K562 (cell line): Measurements from ENCODE around the gene CPSF6. TPM values are rescaled to one million over a fixed set of nuclear protein-coding genes. Genes with fewer than 3 reads are reported as not detected.

Source experiments
- CCNT2 ChIP-seq: IDR thresholded peaks from 2 replicates; pipeline ENCODE4 v1.6.1; 2011; ENCODE audit warnings: borderline replicate concordance, low read depth, mild to moderate bottlenecking, moderate library complexity, mixed read lengths, low read length; ENCODE audit not compliant: insufficient read length; ENCODE audit errors: extremely low read depth
- EGR1 ChIP-seq: fragments of 450-650 bp; conservative IDR thresholded peaks from 2 replicates; pipeline ENCODE4 v1.6.1; 2017; ENCODE audit warnings: mild to moderate bottlenecking
- GMEB1 ChIP-seq: fragments of 250-450 bp; sonication (Bioruptor Pico); IDR thresholded peaks from 2 replicates; pipeline ENCODE4 v1.4.0; 2020; ENCODE audit warnings: mild to moderate bottlenecking
- POLR2AphosphoS2 ChIP-seq: IDR thresholded peaks from 2 replicates; pipeline ENCODE4 v1.6.1; 2012; ENCODE audit warnings: low read length, improper control_type of control experiment
- TCFL5 ChIP-seq: fragments of 250-450 bp; sonication (Bioruptor Pico); conservative IDR thresholded peaks from 2 replicates; pipeline ENCODE4 v1.6.1; 2021; ENCODE audit warnings: mild to moderate bottlenecking, moderate library complexity, matching md5 sums
- TEAD4 ChIP-seq, 2 experiments: sonication (generic) in 1 of 2; formaldehyde crosslinking in 1 of 2; IDR thresholded peaks; 2 replicates each; pipeline versions ENCODE4 v1.6.1 to v1.8.0; 2012 to 2022; ENCODE audit warnings: borderline replicate concordance in 1 of 2, inconsistent platforms in 1 of 2, low read length in 1 of 2, mild to moderate bottlenecking in 1 of 2, missing genetic modification reagents in 1 of 2
- ZNF695 ChIP-seq: fragments of 450-650 bp; formaldehyde crosslinking; IDR thresholded peaks from 2 replicates; pipeline ENCODE4 v1.4.0; 2020; ENCODE audit warnings: mild to moderate bottlenecking, moderate library complexity
- ZNF707 ChIP-seq: fragments of 250-450 bp; sonication (Bioruptor Pico); conservative IDR thresholded peaks from 2 replicates; pipeline ENCODE4 v1.8.0; 2022; ENCODE audit warnings: inconsistent platforms, mild to moderate bottlenecking, moderate library complexity
- ZNF785 ChIP-seq: fragments of 250-450 bp; sonication (Bioruptor Pico); IDR thresholded peaks from 2 replicates; pipeline ENCODE4 v1.4.0; 2020; ENCODE audit warnings: mild to moderate bottlenecking
- polyA plus RNA-seq, 8 experiments: library from polyadenylated mRNA; depleted of rRNA in 4 of 8; stranded (reverse) in 5 of 8; unstranded in 3 of 8; fragments of >200 nt; fragmentation: Nextera tagmentation in 2 of 8; fragmentation: Illumina TruSeq in 1 of 8; extraction: Ambion mirVana in 2 of 8; extraction: Trizol in 1 of 8; gene quantifications; 2 replicates each; pipeline versions ENCODE4 v1.2.1 to v1.2.3, GENCODE V29; 2011 to 2014; ENCODE audit warnings: inconsistent platforms in 1 of 8, missing spikeins in 1 of 8
- total RNA-seq, 7 experiments: library from RNA; depleted of rRNA in 6 of 7; stranded (reverse); fragments of >200 nt in 6 of 7; fragmentation: Illumina TruSeq in 2 of 7; extraction: Trizol in 2 of 7; gene quantifications; 2 replicates each; pipeline versions ENCODE4 v1.2.1 to v1.2.3, GENCODE V29; 2011 to 2021; ENCODE audit warnings: low replicate concordance in 1 of 7
- TF ChIP-seq, protein P1 (sequence below): sonication (generic); formaldehyde crosslinking; IDR thresholded peaks from 2 replicates; pipeline ENCODE4 v1.8.1; 2023; ENCODE audit warnings: mild to moderate bottlenecking, missing genetic modification reagents

CPSF6 gene
- total and polyA plus RNA-seq, 9 of the 15 experiments (the other 6 are each of a cell fraction or from before 2014, with no cell fraction given) = 34.3 to 129 (median 77.8) TPM

- TF ChIP-seq GMEB1 (CRISPR knock-in tag) (no peak), EGR1 (no peak), ZNF707 (no peak), POLR2AphosphoS2 (no peak), CCNT2 (no peak), TEAD4 (IDR thresholded peaks at IDR 0.05; ENCODE audit: low read length) (no peak), TEAD4 (CRISPR knock-in tag; IDR thresholded peaks at IDR 0.05; ENCODE audit: borderline replicate concordance) (no peak), ZNF785 (CRISPR knock-in tag) (no peak), ZNF695 (no peak), TCFL5 (CRISPR knock-in tag) (no peak)
- TF ChIP-seq, protein P1, sequence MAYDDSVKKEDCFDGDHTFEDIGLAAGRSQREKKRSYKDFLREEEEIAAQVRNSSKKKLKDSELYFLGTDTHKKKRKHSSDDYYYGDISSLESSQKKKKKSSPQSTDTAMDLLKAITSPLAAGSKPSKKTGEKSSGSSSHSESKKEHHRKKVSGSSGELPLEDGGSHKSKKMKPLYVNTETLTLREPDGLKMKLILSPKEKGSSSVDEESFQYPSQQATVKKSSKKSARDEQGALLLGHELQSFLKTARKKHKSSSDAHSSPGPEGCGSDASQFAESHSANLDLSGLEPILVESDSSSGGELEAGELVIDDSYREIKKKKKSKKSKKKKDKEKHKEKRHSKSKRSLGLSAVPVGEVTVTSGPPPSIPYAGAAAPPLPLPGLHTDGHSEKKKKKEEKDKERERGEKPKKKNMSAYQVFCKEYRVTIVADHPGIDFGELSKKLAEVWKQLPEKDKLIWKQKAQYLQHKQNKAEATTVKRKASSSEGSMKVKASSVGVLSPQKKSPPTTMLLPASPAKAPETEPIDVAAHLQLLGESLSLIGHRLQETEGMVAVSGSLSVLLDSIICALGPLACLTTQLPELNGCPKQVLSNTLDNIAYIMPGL (CRISPR knock-in tag) = no peak
Measured at GRCh38 chr12:69210661-69211060, 28.7 kb upstream of the CPSF6 start (continued).
